T-helper 2 cell (primary cell): ENCODE measurements around the gene CUL7.
A peak's percentile ranks its signal among the peaks of the same experiment; 100 is the strongest.
"Not testable (repeated sequence)": the region's sequence is repeated elsewhere in the genome, so short reads cannot be mapped to it uniquely, and the experiment has no call there.

Experiments used
- DNase-seq, 5 experiments: peaks; one replicate each; pipeline versions ENCODE4 v3.0.0 to v3.0.0-alpha.2; 2012 to 2022
- total RNA-seq, 2 donors: gene quantifications; one replicate each; lab custom pipeline; 2026; lab: John Stamatoyannopoulos, UW

Gene CUL7
- 22.5 to 24.6 reads per million in 2 donors for total RNA-seq

GRCh38 chr6:43053545-43054205 lies at the start of gene CUL7:
Gene CUL7, minus strand, starts transcription at chr6:43053851. Its CDS starts 1,063 bp downstream, at chr6:43052788.
- DNase-seq: peak; percentile 67 to 96 (median 86)

- no peak for DNase-seq
Observed at GRCh38 chr6:43101497-43101896, 47.8 kb upstream of the CUL7 start.

GRCh38 chr6:43097502-43097901 lies 43.9 kb upstream of the CUL7 start:
- no peak for DNase-seq

GRCh38 chr6:43097098-43097489 lies 43.4 kb upstream of the CUL7 start:
- no peak for DNase-seq

GRCh38 chr6:43096451-43097097 lies 42.9 kb upstream of the CUL7 start:
- no peak for DNase-seq

GRCh38 chr6:43095939-43096338 lies 42.3 kb upstream of the CUL7 start:
- DNase-seq: no peak

- DNase-seq: peak in 1 of 5 experiments; percentile 59
Observed at GRCh38 chr6:43093436-43094289, 40.0 kb upstream of the CUL7 start.

GRCh38 chr6:43092635-43093034 lies 39.0 kb upstream of the CUL7 start:
- DNase-seq: peak in 1 of 5 experiments; percentile 86

- DNase-seq: no peak
Observed at GRCh38 chr6:43091436-43091991, 37.9 kb upstream of the CUL7 start.

- no peak for DNase-seq
Observed at GRCh38 chr6:43091020-43091419, 37.4 kb upstream of the CUL7 start.

- DNase-seq: no peak
Observed at GRCh38 chr6:43090559-43090956, 36.9 kb upstream of the CUL7 start.

- no peak for DNase-seq
Observed at GRCh38 chr6:43089874-43090558, 36.4 kb upstream of the CUL7 start.

GRCh38 chr6:43089467-43089866 lies 35.8 kb upstream of the CUL7 start:
- no peak for DNase-seq

- DNase-seq: no peak
Observed at GRCh38 chr6:43088654-43089056, 35.0 kb upstream of the CUL7 start.

- DNase-seq: no peak
Observed at GRCh38 chr6:43086022-43086658, 32.5 kb upstream of the CUL7 start.

- DNase-seq: no peak
Observed at GRCh38 chr6:43082806-43083655, 29.4 kb upstream of the CUL7 start.

- not testable (repeated sequence) for DNase-seq
Observed at GRCh38 chr6:43081922-43082321, 28.3 kb upstream of the CUL7 start.

- DNase-seq: no peak
Observed at GRCh38 chr6:43081043-43081442, 27.4 kb upstream of the CUL7 start.

- no peak for DNase-seq
Observed at GRCh38 chr6:43078691-43079090, 25.0 kb upstream of the CUL7 start.

- DNase-seq: no peak
Observed at GRCh38 chr6:43077981-43078511, 24.4 kb upstream of the CUL7 start.

GRCh38 chr6:43077333-43077809 lies 23.7 kb upstream of the CUL7 start:
- DNase-seq: no peak
